ENCODE measurements around the gene RECK. TPM values are rescaled to one million over a fixed set of nuclear protein-coding genes. Genes with fewer than 3 reads are reported as not detected.

Gene RECK
- total and polyA plus RNA-seq, 2 experiments from 2014 or later: 8.1 to 11.6 TPM

GRCh38 chr9:36148311-36149051 is 111.8 kb downstream of the RECK start:
- H3K4me2 ChIP-seq: no peak overlapping the region
- no peaks in the 10 kb centered on the region for H3K4me1 ChIP-seq (ENCODE audit: insufficient read depth)
- H4K20me1 ChIP-seq (replicated peaks; ENCODE audit: insufficient read depth): no peaks in the 10 kb centered on the region
- no peaks in the 10 kb centered on the region for H3K36me3 ChIP-seq (ENCODE audit: insufficient read depth)
- H2AFZ ChIP-seq: no peak overlapping the region
- no peak for TF ChIP-seq NANOG (IDR thresholded peaks at IDR 0.05; ENCODE audit: borderline replicate concordance)
- Mint-ChIP-seq H3K9me3 (peaks cover 18% of the 10 kb centered on the region), H3K36me3 (ENCODE audit: low read depth) (peaks cover 14% of the 10 kb centered on the region), H3K4me1 (no peaks in the 10 kb centered on the region), H3K27ac (no peak overlapping the region), H3K4me3 (no peak overlapping the region), H3K27me3 (ENCODE audit: insufficient read depth, low read depth, poor library complexity) (peaks cover 7% of the 10 kb centered on the region)
- 0 out of 2 replicates have a peak, but pooled peaks cover 3% of the 10 kb centered on the region for H3K9me2 ChIP-seq (ENCODE audit: insufficient read depth)
- no peak for DNase-seq (ENCODE audit: low spot score)
- H3K4me3 ChIP-seq: no peak overlapping the region
- no peaks in the 10 kb centered on the region for H3K79me2 ChIP-seq (replicated peaks; ENCODE audit: insufficient read depth)
- no peak for ATAC-seq
- no peaks in the 10 kb centered on the region for H3F3A ChIP-seq (replicated peaks; ENCODE audit: low read depth)
- H3K27ac ChIP-seq (ENCODE audit: low read depth): no peak overlapping the region
- no peaks in the 10 kb centered on the region for H3K27me3 ChIP-seq (ENCODE audit: insufficient read depth)

- no peak overlapping the region for H3K27ac ChIP-seq (ENCODE audit: low read depth)
- Mint-ChIP-seq H3K27me3 (ENCODE audit: insufficient read depth, low read depth, poor library complexity) (peaks cover 10% of the 10 kb centered on the region), H3K36me3 (ENCODE audit: low read depth) (peaks cover 14% of the 10 kb centered on the region), H3K4me1 (no peaks in the 10 kb centered on the region), H3K4me3 (no peak overlapping the region), H3K9me3 (peaks cover 18% of the 10 kb centered on the region), H3K27ac (no peak overlapping the region)
- no peaks in the 10 kb centered on the region for H4K20me1 ChIP-seq (replicated peaks; ENCODE audit: insufficient read depth)
- H3K4me1 ChIP-seq (ENCODE audit: insufficient read depth): no peaks in the 10 kb centered on the region
- H3K4me3 ChIP-seq: no peak overlapping the region
- H3K79me2 ChIP-seq (replicated peaks; ENCODE audit: insufficient read depth): no peaks in the 10 kb centered on the region
- ATAC-seq (no peak), DNase-seq (ENCODE audit: low spot score) (no peak)
- 0 out of 2 replicates have a peak, but pooled peaks cover 3% of the 10 kb centered on the region for H3K9me2 ChIP-seq (ENCODE audit: insufficient read depth)
- H3F3A ChIP-seq (replicated peaks; ENCODE audit: low read depth): no peaks in the 10 kb centered on the region
- H3K4me2 ChIP-seq: no peak overlapping the region
- H2AFZ ChIP-seq: no peak overlapping the region
- no peaks in the 10 kb centered on the region for H3K27me3 ChIP-seq (ENCODE audit: insufficient read depth)
- H3K36me3 ChIP-seq (ENCODE audit: insufficient read depth): no peaks in the 10 kb centered on the region
- TF ChIP-seq STAT1 (IDR thresholded peaks at IDR 0.05; ENCODE audit: unreplicated experiment) (no peak), ZNF114 (CRISPR knock-in tag; IDR thresholded peaks at IDR 0.05) (no peak), CREB1 (CRISPR knock-in tag; IDR thresholded peaks at IDR 0.05; ENCODE audit: low read depth) (no peak), EZH2 (IDR thresholded peaks at IDR 0.05; ENCODE audit: low read depth, unreplicated experiment) (no peak), ZNF462 (CRISPR knock-in tag; IDR thresholded peaks at IDR 0.05) (no peak), EZH2phosphoT487 (IDR thresholded peaks at IDR 0.05; ENCODE audit: unreplicated experiment) (no peak), POLR2AphosphoS5 (IDR thresholded peaks at IDR 0.05; ENCODE audit: low read depth) (no peak)
- TF ChIP-seq, protein P1, sequence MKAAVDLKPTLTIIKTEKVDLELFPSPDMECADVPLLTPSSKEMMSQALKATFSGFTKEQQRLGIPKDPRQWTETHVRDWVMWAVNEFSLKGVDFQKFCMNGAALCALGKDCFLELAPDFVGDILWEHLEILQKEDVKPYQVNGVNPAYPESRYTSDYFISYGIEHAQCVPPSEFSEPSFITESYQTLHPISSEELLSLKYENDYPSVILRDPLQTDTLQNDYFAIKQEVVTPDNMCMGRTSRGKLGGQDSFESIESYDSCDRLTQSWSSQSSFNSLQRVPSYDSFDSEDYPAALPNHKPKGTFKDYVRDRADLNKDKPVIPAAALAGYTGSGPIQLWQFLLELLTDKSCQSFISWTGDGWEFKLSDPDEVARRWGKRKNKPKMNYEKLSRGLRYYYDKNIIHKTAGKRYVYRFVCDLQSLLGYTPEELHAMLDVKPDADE (IDR thresholded peaks at IDR 0.05): no peak
- TF ChIP-seq, protein P2, sequence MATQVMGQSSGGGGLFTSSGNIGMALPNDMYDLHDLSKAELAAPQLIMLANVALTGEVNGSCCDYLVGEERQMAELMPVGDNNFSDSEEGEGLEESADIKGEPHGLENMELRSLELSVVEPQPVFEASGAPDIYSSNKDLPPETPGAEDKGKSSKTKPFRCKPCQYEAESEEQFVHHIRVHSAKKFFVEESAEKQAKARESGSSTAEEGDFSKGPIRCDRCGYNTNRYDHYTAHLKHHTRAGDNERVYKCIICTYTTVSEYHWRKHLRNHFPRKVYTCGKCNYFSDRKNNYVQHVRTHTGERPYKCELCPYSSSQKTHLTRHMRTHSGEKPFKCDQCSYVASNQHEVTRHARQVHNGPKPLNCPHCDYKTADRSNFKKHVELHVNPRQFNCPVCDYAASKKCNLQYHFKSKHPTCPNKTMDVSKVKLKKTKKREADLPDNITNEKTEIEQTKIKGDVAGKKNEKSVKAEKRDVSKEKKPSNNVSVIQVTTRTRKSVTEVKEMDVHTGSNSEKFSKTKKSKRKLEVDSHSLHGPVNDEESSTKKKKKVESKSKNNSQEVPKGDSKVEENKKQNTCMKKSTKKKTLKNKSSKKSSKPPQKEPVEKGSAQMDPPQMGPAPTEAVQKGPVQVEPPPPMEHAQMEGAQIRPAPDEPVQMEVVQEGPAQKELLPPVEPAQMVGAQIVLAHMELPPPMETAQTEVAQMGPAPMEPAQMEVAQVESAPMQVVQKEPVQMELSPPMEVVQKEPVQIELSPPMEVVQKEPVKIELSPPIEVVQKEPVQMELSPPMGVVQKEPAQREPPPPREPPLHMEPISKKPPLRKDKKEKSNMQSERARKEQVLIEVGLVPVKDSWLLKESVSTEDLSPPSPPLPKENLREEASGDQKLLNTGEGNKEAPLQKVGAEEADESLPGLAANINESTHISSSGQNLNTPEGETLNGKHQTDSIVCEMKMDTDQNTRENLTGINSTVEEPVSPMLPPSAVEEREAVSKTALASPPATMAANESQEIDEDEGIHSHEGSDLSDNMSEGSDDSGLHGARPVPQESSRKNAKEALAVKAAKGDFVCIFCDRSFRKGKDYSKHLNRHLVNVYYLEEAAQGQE (IDR thresholded peaks at IDR 0.05; ENCODE audit: unreplicated experiment): no peak
Observed at GRCh38 chr9:36149197-36149596, 112.5 kb downstream of the RECK start.
